GM19463 (cell line): Measurements from ENCODE around the gene TAF5L.
"Not testable (repeated sequence)": the region's sequence is repeated elsewhere in the genome, so short reads cannot be mapped to it uniquely, and the experiment has no call there.

Source experiments
- ATAC-seq: cut with Tn5 transposase; IDR thresholded peaks from one replicate; pipeline ENCODE4 v1.9.1; 2021; ENCODE audit warnings: mild to moderate bottlenecking, moderate library complexity; ENCODE audit not compliant: unreplicated experiment

The TAF5L gene

DNA sequence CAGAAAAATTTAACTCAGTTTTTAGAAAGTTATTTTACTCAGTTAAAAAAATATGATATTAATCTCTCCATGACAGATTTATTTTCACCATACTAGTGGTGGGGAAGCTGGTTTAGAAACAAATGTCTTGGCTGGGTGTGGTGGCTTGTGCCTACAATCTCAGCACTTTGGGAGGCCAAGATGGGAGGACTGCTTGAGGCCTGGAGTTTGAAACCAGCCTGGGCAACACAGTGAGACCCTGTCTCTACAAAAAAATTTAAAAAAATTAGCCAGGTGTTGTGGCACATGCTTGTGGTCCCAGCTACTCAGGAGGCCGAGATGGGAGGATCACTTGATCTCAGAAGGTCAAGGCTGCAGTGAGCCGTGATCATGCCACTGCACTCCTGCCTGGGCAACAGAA lies 17.3 kb downstream of the TAF5L start:
- ATAC-seq, result no peak

DNA sequence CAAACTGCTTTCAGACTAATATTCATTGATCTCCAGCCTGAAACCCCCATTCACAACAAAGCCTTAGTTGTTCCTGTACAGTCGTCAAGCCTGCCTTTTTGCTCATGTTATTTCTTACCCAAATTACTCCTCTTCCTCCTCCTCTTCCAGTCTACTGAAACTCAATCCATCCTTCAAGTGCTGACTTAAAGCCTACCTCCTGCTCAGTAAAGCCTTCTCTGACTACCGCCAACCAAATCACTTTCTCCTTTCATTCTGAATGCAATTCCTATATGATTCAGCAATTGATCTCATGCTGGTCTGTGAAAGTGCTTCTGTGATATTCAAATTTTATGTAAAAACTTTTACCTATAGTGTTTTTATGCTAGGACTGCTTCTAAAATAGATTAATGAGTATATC lies 18.6 kb downstream of the TAF5L start:
- ATAC-seq, result no peak

DNA sequence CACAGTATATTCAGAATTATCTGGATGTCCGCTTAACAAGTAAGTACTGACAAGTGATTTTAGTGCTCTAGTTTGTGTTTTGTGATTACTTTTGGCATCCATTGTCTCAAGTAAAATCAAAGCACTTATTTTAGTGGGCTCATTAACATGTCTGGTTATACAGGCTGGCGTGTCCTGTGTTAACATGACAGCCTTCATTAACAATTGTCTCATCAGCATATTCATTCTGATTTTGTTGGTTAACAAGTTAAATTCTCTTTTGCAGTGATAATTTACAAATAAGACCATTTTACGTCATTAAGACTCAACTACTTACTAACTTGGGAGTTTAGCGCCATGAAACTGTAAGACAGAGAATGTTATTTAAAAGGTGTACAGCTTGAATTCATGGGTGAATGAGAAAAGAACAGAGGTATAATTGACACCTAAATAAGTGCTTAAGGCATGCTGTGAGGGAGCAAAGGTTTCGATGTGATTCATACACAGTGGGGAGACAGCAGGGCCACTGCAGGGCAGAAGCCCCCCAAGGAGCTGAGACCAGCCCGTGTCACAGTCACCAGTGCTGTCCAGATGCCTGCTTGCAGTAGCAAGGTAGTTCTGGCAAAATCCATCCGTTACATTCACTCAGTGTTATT lies 22.4 kb downstream of the TAF5L start:
- ATAC-seq, result no peak

DNA sequence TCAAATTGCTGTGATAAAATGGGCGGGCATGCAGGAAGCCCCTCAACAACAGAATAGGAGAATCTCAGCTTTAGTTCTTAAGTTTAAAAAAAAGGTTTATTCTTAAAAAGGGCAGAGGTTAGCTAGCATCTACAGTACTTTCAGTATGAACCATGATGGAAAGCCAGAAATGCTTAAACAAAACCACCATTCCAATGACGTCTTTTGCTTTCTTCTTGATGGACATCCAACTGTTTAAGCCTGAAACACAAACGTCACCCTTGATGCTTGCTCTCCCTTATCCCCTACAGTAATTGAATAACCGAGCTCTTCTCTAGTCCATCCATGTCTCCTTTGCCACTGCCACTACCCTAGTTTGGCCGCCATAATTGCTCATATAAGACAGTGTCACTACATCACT lies 25.7 kb downstream of the TAF5L start:
- no peak for ATAC-seq

DNA sequence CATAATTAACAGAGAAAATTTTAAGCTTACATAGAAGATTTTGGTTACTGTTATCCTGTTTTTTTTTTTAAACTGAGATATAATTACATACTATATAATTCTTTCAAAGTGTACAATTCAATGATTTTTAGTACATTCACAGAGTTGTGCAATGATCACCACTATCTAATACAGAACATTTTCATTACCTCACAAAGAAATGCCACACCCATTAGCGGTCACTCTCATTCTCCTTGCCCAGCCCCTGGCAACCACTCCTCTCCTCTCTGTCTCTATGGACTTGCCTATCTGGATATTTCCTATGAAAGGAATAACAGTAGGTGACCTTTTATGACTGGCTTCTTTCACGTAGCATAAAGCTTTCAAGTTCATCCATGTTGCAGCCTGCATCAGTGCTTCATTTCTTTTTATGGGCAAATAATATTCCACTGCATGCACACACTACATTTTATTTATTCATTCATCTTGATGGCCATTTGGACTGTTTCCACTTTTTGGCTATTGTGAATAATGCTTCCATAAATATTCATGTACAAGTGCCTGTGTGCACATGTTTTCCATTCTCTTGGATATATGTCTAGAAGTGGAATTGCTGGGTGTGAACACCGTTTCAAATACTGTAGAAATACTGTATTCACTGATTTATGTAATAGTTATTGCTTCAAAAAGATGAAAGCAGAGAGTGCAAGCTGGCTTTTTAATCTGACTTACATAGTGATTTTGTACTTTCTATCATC lies 26.5 kb downstream of the TAF5L start:
- ATAC-seq, result no peak

DNA sequence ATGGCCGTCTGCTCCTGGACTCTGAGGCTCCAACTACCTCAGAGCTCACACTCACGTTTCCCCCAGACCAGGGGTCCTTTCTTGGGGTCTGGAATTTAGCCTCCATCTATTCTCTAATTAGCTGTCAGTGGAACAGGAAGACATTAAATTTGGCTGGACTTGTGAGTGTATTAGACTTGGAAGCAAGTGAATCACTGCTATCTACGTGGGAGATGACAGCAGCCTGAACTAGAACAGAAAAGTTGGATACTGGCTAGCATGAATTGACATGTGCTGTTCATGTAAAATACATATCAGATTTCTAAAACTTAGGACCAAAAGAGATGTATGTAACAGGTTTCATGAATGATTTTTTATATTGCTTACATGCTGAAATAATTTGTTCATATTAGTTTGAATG lies 28.0 kb downstream of the TAF5L start:
- ATAC-seq, result no peak

DNA sequence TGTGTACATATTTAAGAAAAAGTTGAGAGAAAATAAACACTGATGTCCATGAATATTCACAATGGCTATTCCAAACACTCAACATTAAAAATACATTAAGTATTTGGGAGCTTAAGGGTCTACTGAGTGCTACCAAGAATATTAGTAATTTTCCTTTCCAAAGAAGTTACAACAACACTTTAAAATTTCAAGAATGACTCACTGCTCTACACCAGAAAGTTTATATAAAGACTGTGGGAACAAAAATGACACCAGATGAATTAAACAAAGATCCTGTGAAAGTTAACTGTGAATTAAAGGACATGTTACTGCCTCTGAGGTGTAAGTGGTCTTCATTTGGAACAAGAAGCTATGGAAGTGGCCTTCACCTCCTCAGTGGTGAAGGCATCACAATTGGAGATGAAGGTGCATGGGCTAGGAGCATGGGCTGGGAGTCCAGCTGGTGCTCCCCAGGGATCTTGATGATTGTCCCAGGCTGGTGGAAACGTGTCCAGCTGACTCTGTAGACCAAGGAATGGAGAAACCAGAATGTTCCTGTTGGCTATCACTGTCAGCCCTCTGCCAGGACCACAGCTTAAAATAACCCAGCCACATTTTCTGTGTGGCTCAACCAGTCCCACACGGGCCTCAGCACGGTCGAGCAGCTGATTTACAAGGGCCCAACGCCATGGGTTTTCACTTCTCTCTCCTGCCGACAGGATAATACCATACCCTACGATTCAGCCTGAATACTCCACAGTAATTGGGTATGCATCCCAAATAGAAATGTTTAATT lies 28.8 kb downstream of the TAF5L start:
- no peak for ATAC-seq

DNA sequence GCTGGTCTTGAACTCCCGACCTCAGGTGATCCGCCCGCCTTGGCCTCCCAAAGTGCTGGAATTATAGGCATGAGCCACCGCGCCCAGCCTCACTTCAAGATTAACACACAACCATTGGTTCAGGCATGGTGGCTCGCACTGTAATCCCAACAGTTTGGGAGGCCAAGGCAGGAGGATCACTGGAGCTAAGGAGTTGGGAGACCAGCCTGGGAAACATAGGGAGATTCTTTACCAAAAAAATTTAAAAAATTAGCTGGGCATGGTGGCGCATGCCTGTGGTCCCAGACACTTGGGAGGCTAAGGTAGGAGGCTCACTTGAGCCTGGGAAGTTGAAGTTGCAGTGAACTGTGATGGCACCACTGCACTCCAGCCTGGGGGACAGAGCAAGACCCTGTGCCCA lies 30.0 kb downstream of the TAF5L start:
- not testable (repeated sequence) for ATAC-seq

DNA sequence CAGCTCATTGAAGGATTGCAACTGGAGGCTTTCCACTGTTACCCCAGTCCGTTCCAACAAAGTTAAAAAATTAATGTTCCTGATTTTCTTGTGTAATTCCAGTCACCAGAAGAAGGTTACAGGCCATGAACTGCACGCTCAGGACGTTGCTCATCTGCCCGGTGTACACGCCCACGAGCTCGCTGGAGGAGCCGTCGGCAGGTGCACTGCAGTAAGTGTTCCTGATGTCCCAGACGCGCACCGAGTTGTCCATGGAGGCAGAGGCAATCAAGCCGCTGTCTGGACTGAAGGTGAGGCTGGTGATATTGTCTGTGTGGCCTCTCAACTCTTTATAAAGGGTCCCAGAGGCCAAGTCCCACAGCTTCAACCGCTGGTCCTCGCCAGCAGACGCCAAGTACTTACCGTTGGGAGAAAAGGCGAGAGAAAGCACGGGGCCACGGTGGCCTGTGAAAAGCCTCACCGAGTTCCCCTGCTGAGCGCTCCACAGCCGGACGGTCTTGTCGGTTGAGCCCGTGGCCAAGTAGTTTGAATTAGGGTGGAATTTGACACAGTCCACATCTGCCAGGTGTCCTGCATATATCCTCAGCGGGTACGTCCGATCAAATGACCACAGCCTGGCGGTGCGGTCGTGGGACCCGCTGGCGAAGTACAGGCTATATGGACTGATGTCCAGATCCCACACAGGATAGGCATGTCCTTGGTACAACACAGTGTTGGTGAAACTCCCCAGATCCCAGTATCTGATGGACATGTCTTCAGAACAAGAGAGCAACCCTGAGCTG lies 31.5 kb downstream of the TAF5L start:
- ATAC-seq, result no peak

DNA sequence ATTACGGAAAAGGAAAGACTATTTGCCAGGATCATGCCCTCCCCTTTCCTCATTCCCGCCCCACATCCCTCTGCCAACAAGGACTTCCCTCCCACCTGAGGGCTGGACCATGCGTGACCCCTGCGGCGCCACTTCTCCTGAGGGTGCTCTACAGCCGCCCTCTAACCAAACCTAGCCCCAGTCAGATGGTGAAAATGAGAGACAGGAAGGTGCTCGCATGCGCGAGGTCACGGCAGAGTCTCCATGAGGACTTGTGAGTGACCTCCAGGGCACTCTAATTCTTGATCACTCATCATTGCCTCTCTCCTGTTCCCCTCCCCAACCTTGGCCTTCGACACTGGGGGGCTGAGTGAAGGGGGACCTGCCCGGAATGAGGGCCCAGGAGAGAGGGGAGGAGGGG lies 32.1 kb downstream of the TAF5L start:
- ATAC-seq, result no peak

DNA sequence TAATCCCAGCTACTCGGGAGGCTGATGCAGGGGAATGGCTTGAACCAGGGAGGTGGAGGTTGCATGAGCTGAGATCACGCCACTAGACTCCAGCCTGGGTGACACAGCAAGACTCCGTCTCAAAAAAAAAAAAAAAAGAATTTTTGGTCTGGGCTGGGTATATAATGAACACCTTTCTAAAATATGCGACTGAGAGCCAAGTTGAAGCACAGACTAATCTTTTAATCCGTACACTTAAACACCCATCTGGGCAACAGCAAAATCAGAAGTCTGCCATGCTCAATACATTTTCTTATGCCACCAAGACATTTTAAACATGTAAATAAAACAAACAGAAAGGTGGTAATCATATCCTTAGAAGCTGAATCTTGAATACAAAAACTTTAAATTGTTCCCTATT lies 35.8 kb downstream of the TAF5L start:
- ATAC-seq, result no peak

DNA sequence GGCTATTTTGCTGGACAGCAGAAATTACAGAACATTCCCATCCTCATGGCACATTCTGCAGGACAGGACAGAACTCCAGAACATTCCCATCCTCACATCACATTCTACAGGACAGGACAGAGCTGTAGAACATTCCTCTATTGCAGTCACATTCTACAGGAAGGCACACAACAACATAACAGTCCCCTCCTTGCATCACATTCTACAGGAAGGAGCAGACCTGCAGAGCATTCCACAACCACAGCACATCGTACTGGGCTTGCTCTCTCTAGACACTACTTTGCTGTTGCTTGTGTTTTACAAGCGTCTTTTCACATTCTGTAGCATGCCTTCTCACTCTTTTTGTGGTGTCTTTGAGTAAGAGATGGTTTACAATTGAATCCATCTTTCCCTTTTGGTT lies 40.6 kb downstream of the TAF5L start:
- no peak for ATAC-seq

DNA sequence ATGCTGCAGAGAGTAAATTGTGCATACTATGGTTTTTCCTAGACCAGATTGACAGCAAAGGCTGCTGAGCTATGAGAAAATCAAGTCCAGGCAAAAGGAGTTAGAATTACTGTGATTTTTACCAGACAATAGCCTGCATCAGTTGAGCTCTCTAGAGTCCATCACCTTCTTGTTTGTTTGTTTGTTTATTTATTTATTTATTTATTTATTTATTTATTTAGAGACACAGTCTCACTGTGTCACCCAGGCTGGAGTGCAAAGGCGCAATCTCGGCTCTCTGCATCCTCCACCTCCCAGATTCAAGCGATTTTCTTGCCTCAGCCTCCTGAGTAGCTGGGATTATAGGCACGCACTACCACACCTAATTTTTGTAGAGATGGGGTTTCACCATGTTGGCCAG lies 43.2 kb downstream of the TAF5L start:
- ATAC-seq, result no peak

DNA sequence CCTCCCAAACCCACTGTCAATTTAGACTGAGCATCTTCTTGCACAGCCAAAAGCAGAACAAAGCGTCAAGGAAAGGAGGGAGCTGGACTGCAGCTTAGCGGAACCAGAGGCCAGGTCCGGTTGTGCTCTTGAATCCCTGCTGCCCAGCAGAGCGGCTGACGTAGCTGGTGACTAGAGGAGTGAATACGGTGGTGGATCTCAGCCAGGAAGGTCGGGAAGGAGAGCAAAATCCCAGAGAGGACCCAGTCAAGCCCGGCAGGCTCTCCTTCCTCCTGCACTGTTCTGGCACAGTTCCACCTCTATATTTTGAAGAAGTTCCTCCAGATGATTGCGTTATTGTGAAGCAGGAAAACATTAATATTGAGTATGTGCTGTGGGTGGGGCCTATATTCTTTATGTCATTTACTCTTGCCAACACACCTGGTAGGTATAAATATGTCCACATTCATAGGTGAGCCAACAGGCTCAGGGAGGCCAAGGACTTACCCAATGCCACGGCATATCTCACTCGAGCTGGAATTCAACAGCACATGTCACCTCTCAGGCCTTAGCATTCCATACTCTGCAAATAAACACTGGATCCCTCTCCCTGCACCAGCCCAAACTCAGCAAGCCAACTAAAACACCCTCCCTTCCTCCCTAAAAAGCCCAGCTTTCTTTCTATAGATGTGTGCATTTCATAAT lies 43.8 kb downstream of the TAF5L start:
- ATAC-seq, result no peak

DNA sequence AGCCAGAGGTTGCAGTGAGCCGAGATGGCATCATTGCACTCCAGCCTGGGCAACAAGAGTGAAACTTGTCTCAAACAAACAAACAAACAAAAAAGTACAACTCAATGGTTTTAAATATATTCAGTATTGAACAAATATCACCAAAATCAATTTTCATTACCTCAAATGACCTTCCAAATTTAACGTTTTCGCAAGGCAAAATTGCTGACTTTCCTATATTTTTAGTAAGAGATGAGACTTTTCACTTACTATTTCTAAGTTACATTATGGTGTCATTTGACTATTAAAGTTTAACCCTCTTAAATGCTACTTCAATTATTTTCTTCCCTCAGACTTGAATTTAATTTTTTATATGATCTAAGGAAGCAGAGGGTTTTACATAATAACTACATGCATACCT lies 44.4 kb downstream of the TAF5L start:
- no peak for ATAC-seq

DNA sequence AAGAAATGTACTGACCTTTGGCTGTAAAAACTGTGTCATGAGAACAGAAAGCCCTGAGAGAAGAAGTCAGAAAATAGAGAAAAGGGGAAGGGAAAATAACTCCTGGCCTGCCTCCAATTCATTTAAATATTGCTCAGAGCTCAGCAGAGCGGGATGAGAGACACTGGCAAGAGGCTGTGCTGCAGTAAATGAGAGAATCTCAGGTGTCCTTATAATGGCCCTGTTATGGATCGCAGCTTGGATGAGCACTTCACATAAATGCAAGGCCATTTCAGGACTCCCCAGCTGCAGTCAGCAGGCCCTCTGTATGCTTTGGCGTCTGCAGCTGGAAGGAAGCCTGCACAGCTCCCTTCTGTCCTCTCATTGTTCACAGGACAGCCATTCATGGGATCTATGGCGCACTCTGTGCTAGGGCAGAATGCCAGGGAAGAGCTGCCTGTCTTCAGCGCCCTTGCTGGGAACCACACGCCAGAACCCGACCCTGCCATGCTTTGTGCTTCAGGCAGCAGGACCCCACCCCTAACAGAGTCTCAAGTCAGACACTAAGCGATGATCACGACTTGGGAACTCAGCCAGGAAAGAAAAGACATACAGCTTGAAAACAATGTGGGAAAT lies 46.8 kb downstream of the TAF5L start:
- ATAC-seq, result peak; percentile 76

DNA sequence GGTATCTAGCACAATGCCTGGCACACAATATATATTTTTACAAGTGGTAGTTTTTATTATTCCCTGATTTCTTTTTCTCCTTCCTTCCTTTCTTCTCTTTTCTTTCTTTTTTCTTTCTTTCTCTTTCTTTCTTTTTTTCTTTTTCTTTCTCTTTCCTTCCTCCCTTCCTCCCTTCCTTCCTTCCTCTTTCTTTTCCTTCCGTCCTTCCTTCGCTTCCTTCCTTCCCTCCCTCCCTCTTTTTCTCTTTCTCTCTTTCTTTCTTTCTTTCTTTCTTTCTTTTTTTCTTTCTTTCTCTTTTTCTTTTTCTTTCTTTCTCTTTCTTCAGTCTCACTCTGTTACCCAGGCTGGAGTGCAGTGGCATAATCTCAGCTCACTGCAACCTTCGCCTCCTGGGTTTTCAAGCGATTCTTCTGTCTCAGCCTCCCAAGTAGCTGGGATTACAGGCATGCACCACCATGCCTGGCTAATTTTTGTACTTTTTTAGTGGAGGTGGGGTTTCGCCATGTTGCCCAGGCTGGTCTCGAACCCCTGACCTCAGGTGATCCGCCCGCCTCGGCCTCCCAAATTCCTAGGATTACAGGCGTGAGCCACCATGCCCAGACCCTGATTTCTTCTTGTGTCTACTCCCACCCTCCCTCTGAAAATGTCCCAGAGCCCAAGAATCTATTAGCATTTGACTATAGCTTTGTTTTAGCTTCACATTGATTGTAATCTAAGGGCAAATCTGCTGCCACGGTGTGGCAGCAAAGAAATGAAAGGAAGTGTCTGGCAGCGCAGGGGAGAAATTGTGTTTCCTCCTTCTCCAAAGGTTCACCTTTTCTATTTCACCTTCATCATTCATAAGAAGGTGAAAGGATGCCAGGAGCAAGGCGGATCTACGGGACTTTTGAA lies 47.5 kb downstream of the TAF5L start:
- ATAC-seq, result peak; percentile 29

DNA sequence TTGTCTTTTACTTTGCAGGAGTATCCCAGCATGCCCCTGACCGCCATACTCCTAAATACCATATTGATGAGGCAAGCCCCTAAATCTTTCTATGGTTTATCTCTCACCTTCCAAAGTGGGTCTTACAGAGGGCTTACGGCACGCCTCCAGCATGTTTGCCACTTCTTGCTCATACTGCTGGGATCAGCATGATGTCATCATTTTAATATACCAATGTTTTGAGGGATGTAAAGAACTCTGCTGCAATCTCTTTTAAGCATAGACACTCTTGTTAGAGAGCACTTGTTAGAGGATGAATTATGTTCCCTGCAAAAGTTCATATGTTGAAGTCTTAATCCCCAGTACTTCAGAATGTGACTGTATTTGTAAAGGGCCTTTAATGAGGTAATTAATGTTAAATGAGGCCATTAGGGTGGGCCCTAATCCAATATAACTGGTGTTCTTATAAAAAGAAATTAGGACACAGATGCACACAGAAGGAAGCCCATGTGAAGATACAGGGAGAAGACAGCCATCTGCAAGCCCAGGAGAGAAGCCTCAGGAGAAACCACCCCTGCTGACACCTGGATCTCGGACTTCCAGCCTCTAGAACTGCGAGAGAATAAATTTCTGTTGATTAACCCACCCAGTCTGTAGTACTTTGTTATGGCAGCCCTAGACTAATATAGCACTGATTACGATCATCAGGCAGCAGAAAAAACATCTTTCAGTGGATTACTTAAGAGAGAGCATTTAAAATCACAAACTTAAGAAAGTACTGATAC lies 51.1 kb downstream of the TAF5L start:
- no peak for ATAC-seq

DNA sequence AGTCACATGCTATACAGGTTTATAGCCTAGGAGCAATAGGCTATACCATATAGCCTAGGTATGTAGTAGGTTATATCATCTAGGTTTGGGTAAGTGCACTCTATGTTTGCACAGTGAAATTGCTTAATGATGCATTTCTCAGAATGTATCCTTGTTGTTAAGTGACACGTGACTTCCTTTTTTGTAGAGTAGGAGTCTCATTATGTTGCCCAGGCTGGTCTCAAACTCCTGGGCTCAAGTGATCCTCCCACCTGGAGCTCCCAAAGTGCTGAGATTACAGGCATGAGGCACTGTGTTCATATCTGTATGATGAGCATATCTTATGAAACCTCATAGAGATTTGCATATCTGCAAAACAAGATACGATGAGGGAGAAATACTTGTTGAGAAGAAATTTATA lies 53.6 kb downstream of the TAF5L start:
- ATAC-seq, result no peak
